Suprapubic skin (tissue), 4 donors: ENCODE data around the gene OMP. TPM values are rescaled to one million over a fixed set of nuclear protein-coding genes. Genes with fewer than 3 reads are reported as not detected.

Source experiments
- DNase-seq, 2 donors: peaks; one replicate each; pipeline ENCODE4 v3.0.0-alpha.2; 2019; ENCODE audit warnings: low spot score in 2 of 2
- H3K27ac ChIP-seq: fragments of 200-600 bp; sonication (generic); one replicate; pipeline ENCODE4 v1.5.1; 2019
- H3K27me3 ChIP-seq: fragments of 200-600 bp; sonication (generic); one replicate; pipeline ENCODE4 v1.5.1; 2019
- H3K36me3 ChIP-seq: fragments of 200-600 bp; sonication (generic); one replicate; pipeline ENCODE4 v1.5.1; 2019
- H3K4me1 ChIP-seq: fragments of 200-600 bp; sonication (generic); one replicate; pipeline ENCODE4 v1.5.1; 2019
- H3K4me3 ChIP-seq: fragments of 200-600 bp; sonication (generic); one replicate; pipeline ENCODE4 v1.5.1; 2019; ENCODE audit warnings: mild to moderate bottlenecking
- H3K9me3 ChIP-seq: fragments of 200-600 bp; sonication (generic); one replicate; pipeline ENCODE4 v1.5.1; 2019
- CTCF ChIP-seq, 2 donors: fragments of 200-600 bp in 1 of 2; fragments of 450-650 bp in 1 of 2; sonication (generic) in 1 of 2; IDR thresholded peaks; one replicate each; pipeline ENCODE4 v1.5.1; 2016 to 2019; ENCODE audit warnings: antibody characterized with exemption in 2 of 2, mild to moderate bottlenecking in 1 of 2, moderate library complexity in 1 of 2
- EP300 ChIP-seq: sonication (generic); formaldehyde crosslinking; IDR thresholded peaks from one replicate; pipeline ENCODE4 v1.6.1; 2017; ENCODE audit warnings: antibody characterized with exemption
- POLR2A ChIP-seq, 2 donors: fragments of 450-650 bp; IDR thresholded peaks; one replicate each; pipeline ENCODE4 v1.6.1; 2017; ENCODE audit warnings: antibody characterized with exemption in 2 of 2, mild to moderate bottlenecking in 2 of 2, moderate library complexity in 2 of 2
- POLR2AphosphoS5 ChIP-seq, 3 donors: sonication (generic); formaldehyde crosslinking; IDR thresholded peaks; one replicate each; pipeline ENCODE4 v1.6.1; 2017; ENCODE audit warnings: antibody characterized with exemption in 3 of 3
- WGBS: methylation state at CpG from one replicate; pipeline ENCODE4 v1.1.5; 2018; 5-methylcytosine and 5-hydroxymethylcytosine counted together
- total RNA-seq, 4 donors: library from RNA; depleted of rRNA; stranded (reverse); fragments of >200 nt; gene quantifications; one replicate each; pipeline ENCODE4 v1.1.0, GENCODE V29; 2016

OMP gene
- total RNA-seq, 4 donors from 2014 or later: 9.6 TPM; not detected in 3

DNA sequence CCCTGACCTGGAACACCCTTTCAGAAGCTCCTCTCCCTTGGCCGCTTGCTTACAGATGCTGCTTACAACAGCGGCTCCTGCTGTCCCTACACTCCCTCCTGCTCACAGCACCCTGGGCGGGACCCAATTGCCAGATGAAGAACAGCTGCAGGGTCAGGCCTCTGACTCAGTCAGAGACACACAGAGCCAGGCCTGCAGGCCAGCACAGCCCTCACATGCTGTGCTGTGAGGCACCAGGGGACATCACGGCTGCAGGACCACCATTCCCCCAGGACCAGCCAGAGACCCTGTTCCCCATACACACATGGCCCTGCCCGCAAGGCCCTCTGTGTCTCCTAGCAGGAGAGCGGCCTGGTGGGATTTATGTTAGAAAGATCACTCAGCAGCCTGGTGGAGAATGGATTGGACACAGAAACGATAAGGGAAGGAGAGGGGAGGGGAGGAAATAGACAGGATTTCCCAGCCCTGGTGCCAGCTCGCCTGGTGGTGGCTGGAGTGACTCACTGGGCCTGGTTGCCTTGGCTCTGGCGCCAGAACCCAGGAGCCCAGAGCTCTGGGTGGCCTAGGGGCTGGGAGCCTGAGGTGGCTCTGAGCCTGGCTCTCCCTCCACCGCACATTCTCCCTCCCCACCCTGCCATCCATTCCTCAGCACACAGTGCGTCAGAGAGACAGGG, 29.2 kb upstream of the OMP start:
- H3K36me3 ChIP-seq: no peaks in the 10 kb centered on the region
- H3K27me3 ChIP-seq: no peaks in the 10 kb centered on the region
- 24% methylated on average over 9 of the region's 11 CpGs for WGBS
- DNase-seq: peak; percentile 92 to 94
- H3K4me3 ChIP-seq: no peak overlapping the region
- TF ChIP-seq EP300 (no peak), POLR2AphosphoS5 (IDR thresholded peaks at IDR 0.05) (peak in 1 of 3 donors; percentile 35), CTCF (IDR thresholded peaks at IDR 0.05) (peak; percentile 11 to 49), POLR2A (IDR thresholded peaks at IDR 0.05) (no peak)
- H3K4me1 ChIP-seq: peaks cover 32% of the 10 kb centered on the region
- peak overlapping the region; percentile 86 for H3K27ac ChIP-seq
- no peaks in the 10 kb centered on the region for H3K9me3 ChIP-seq

- H3K4me3 ChIP-seq: no peak overlapping the region
- peak in 1 of 2 donors; percentile 45 for DNase-seq
- H3K4me1 ChIP-seq: peaks cover 32% of the 10 kb centered on the region
- 72% methylated on average over 5 of the region's 5 CpGs for WGBS
- TF ChIP-seq CTCF (IDR thresholded peaks at IDR 0.05): no peak
- no peak for TF ChIP-seq POLR2AphosphoS5 (IDR thresholded peaks at IDR 0.05)
- no peak for TF ChIP-seq POLR2A (IDR thresholded peaks at IDR 0.05)
- no peak for TF ChIP-seq EP300
- H3K27me3 ChIP-seq: no peaks in the 10 kb centered on the region
- no peaks in the 10 kb centered on the region for H3K9me3 ChIP-seq
- H3K27ac ChIP-seq: peak overlapping the region; percentile 86
- no peaks in the 10 kb centered on the region for H3K36me3 ChIP-seq
Observed at GRCh38 chr11:77074205-77074604, 28.4 kb upstream of the OMP start.

DNA sequence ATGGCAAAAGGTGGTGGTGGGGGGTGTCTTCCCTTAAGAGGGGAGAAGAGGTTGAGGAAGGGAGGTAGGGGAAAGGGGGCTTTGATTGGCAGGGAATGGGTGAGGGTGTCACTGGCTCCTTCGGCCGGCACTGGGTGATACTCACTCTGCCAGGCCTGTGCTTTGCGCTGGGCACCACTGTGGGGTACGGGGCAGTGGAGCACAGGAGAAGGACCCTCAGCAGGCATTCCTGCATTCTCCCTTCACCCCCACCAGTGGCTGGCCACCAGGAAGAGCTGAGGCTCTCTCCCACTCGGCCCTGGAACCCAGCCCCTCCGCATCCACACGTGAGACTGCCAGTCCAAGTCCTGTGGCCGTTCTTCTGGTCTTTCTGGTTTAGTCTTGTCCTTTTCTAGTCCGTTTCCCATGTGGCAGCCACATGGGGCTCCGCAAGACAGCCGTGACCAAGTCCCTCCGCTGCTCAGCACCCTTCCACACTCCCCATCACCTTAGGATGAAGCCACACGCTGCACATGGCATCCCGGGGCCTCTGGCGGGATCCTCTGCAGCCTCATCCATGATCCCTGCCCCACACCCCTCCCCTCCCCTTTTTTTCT, 27.9 kb upstream of the OMP start:
- Histone ChIP-seq H3K4me1 (peaks cover 32% of the 10 kb centered on the region), H3K4me3 (no peak overlapping the region), H3K27ac (peak overlapping the region; percentile 86), H3K36me3 (no peaks in the 10 kb centered on the region), H3K27me3 (no peaks in the 10 kb centered on the region), H3K9me3 (no peaks in the 10 kb centered on the region)
- TF ChIP-seq POLR2A (IDR thresholded peaks at IDR 0.05): no peak
- TF ChIP-seq POLR2AphosphoS5 (IDR thresholded peaks at IDR 0.05): no peak
- TF ChIP-seq CTCF (IDR thresholded peaks at IDR 0.05): no peak
- TF ChIP-seq EP300: no peak
- 82% methylated on average over 15 of the region's 15 CpGs for WGBS
- peak in 1 of 2 donors; percentile 42 for DNase-seq

DNA sequence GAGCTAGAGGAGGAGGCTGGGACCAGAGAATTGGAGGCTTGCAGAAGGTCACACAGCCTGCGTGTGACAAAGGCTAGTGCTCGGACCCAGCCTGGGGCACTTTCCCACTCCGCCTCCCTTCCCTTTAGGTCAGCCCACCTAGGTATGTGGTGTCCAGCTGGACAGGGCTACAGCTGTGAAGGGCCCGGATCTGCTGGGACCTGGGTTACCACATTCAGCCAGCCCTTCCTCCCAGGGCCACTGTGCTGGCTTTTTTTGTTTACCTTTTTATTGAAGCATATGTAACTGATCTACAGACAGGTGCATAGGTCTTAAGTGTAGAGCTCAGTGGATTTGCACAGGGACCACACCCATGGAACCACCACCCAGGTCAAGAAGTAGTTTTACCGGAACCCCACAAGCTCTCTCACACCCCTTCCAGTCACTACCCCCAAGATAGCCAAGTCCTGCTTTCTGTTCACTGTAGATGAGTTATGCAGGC, 27.2 kb upstream of the OMP start:
- TF ChIP-seq POLR2A (IDR thresholded peaks at IDR 0.05) (no peak), CTCF (IDR thresholded peaks at IDR 0.05) (no peak), POLR2AphosphoS5 (IDR thresholded peaks at IDR 0.05) (no peak), EP300 (no peak)
- H3K4me1 ChIP-seq: peaks cover 32% of the 10 kb centered on the region
- DNase-seq: no peak
- no peaks in the 10 kb centered on the region for H3K9me3 ChIP-seq
- no peaks in the 10 kb centered on the region for H3K27me3 ChIP-seq
- 87% methylated on average over 5 of the region's 5 CpGs for WGBS
- peak overlapping the region; percentile 86 for H3K27ac ChIP-seq
- no peaks in the 10 kb centered on the region for H3K36me3 ChIP-seq
- no peak overlapping the region for H3K4me3 ChIP-seq

- no peaks in the 10 kb centered on the region for H3K36me3 ChIP-seq
- TF ChIP-seq POLR2A (IDR thresholded peaks at IDR 0.05) (no peak), POLR2AphosphoS5 (IDR thresholded peaks at IDR 0.05) (no peak), CTCF (IDR thresholded peaks at IDR 0.05) (no peak), EP300 (no peak)
- H3K4me3 ChIP-seq: no peak overlapping the region
- no peaks in the 10 kb centered on the region for H3K27me3 ChIP-seq
- H3K9me3 ChIP-seq: no peaks in the 10 kb centered on the region
- peaks cover 16% of the 10 kb centered on the region for H3K4me1 ChIP-seq
- WGBS: 73% methylated on average over 2 of the region's 2 CpGs
- DNase-seq: no peak
- H3K27ac ChIP-seq: no peak overlapping the region
Observed at GRCh38 chr11:77079666-77080065, 23.0 kb upstream of the OMP start.
